Breast epithelium (tissue), 4 donors: ENCODE measurements around the gene AHNAK2. TPM values are rescaled to one million over a fixed set of nuclear protein-coding genes. Genes with fewer than 3 reads are reported as not detected.

Experiments
- DNase-seq, 2 donors: peaks; one replicate each; pipeline ENCODE4 v3.0.0-alpha.2; 2019; ENCODE audit warnings: low spot score in 2 of 2
- H3K27ac ChIP-seq, 2 donors: fragments of 200-600 bp; sonication (generic) in 1 of 2; one replicate each; pipeline ENCODE4 v1.5.1; 2016 to 2019; ENCODE audit warnings: mild to moderate bottlenecking in 1 of 2
- H3K27me3 ChIP-seq, 2 donors: fragments of 200-600 bp; sonication (generic) in 1 of 2; one replicate each; pipeline versions ENCODE4 v1.5.1 to v1.6.0; 2017 to 2019; ENCODE audit warnings: control low read depth in 1 of 2, mild to moderate bottlenecking in 1 of 2
- H3K36me3 ChIP-seq: fragments of 200-600 bp; one replicate; pipeline ENCODE4 v1.5.1; 2019
- H3K4me1 ChIP-seq, 2 donors: fragments of 200-600 bp; sonication (generic); one replicate each; pipeline ENCODE4 v1.5.1; 2016 to 2019; ENCODE audit warnings: control low read depth in 1 of 2
- H3K4me3 ChIP-seq, 3 donors: fragments of 200-600 bp; sonication (generic); 1 replicate in 2 of 3; 2 replicates in 1 of 3; pipeline ENCODE4 v1.5.1; 2016 to 2019; ENCODE audit warnings: mild to moderate bottlenecking in 3 of 3, moderate library complexity in 2 of 3
- H3K9me3 ChIP-seq, 2 donors: fragments of 200-600 bp; sonication (generic) in 1 of 2; one replicate each; pipeline ENCODE4 v1.5.1; 2016 to 2019; ENCODE audit warnings: control low read depth in 1 of 2
- POLR2A ChIP-seq: fragments of 450-650 bp; IDR thresholded peaks from one replicate; pipeline ENCODE4 v1.6.1; 2016; ENCODE audit warnings: antibody characterized with exemption, mild to moderate bottlenecking, moderate library complexity
- POLR2AphosphoS5 ChIP-seq, 3 donors: sonication (generic); formaldehyde crosslinking; IDR thresholded peaks; one replicate each; pipeline ENCODE4 v1.6.1; 2017; ENCODE audit warnings: antibody characterized with exemption in 3 of 3
- intact Hi-C: fragments of 100-400 bp; cut with DNase I; formaldehyde crosslinking; loops from one replicate; pipeline ENCODE4 v1.15.1; 2023; ENCODE audit warnings: low total_unique reads
- total RNA-seq, 3 donors: library from RNA; depleted of rRNA; stranded (reverse); fragments of >200 nt; gene quantifications; one replicate each; pipeline ENCODE4 v1.1.0, GENCODE V29; 2016
- TF ChIP-seq, protein P1 (sequence below), 3 donors: fragments of 450-650 bp; IDR thresholded peaks; one replicate each; pipeline ENCODE4 v1.5.1; 2016 to 2017; ENCODE audit warnings: antibody characterized with exemption in 3 of 3, mild to moderate bottlenecking in 3 of 3, moderate library complexity in 3 of 3

The AHNAK2 gene
- total RNA-seq, 3 donors from 2014 or later: 15.1 to 46.7 (median 19.3) TPM

GRCh38 chr14:104985675-104986486, 7.7 kb upstream of the AHNAK2 start, which contains the start of gene CLBA1:
Gene CLBA1 (plus strand): TSS chr14:104985788. CDS start chr14:104986432, 644 bp downstream.
- peak; percentile 86 to 88 for DNase-seq
- no peaks in the 10 kb centered on the region for H3K9me3 ChIP-seq
- intact Hi-C loops: no loop called here
- TF ChIP-seq, protein P1, sequence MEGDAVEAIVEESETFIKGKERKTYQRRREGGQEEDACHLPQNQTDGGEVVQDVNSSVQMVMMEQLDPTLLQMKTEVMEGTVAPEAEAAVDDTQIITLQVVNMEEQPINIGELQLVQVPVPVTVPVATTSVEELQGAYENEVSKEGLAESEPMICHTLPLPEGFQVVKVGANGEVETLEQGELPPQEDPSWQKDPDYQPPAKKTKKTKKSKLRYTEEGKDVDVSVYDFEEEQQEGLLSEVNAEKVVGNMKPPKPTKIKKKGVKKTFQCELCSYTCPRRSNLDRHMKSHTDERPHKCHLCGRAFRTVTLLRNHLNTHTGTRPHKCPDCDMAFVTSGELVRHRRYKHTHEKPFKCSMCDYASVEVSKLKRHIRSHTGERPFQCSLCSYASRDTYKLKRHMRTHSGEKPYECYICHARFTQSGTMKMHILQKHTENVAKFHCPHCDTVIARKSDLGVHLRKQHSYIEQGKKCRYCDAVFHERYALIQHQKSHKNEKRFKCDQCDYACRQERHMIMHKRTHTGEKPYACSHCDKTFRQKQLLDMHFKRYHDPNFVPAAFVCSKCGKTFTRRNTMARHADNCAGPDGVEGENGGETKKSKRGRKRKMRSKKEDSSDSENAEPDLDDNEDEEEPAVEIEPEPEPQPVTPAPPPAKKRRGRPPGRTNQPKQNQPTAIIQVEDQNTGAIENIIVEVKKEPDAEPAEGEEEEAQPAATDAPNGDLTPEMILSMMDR (IDR thresholded peaks at IDR 0.05): no peak
- TF ChIP-seq POLR2AphosphoS5 (IDR thresholded peaks at IDR 0.05) (peak in 2 of 3 donors; percentile 42 to 65), POLR2A (no peak)
- peak within 1 kb of the TSS; percentile 61 to 81 (median 73) for H3K4me3 ChIP-seq
- peaks cover 0 to 8% of the 10 kb centered on the region in 2 donors for H3K4me1 ChIP-seq
- peak within 1 kb of the TSS; percentile 81 to 84 for H3K27ac ChIP-seq
- H3K27me3 ChIP-seq: no peaks in the 10 kb centered on the region
- H3K36me3 ChIP-seq: no peaks in the 10 kb centered on the region

- Histone ChIP-seq H3K27me3 (no peaks in the 10 kb centered on the region), H3K9me3 (no peaks in the 10 kb centered on the region), H3K4me1 (peaks cover 0 to 8% of the 10 kb centered on the region in 2 donors), H3K4me3 (no peak overlapping the region), H3K36me3 (no peaks in the 10 kb centered on the region), H3K27ac (peak overlapping the region in 1 of 2 donors; percentile 25)
- intact Hi-C loops: no loop called here
- no peak for TF ChIP-seq POLR2A
- no peak for TF ChIP-seq POLR2AphosphoS5 (IDR thresholded peaks at IDR 0.05)
- TF ChIP-seq, protein P1 (IDR thresholded peaks at IDR 0.05): no peak
- no peak for DNase-seq
These were observed 6.1 kb upstream of the AHNAK2 start for GRCh38 chr14:104984056-104984894.

- H3K27me3 ChIP-seq: no peaks in the 10 kb centered on the region
- H3K36me3 ChIP-seq: no peaks in the 10 kb centered on the region
- no peak for DNase-seq
- intact Hi-C loops: no loop called here
- no peak overlapping the region for H3K27ac ChIP-seq
- H3K4me3 ChIP-seq: no peak overlapping the region
- H3K4me1 ChIP-seq: peaks cover 0 to 8% of the 10 kb centered on the region in 2 donors
- H3K9me3 ChIP-seq: no peaks in the 10 kb centered on the region
- TF ChIP-seq, protein P1 (IDR thresholded peaks at IDR 0.05): no peak
- no peak for TF ChIP-seq POLR2AphosphoS5 (IDR thresholded peaks at IDR 0.05)
- TF ChIP-seq POLR2A: no peak
These were observed 5.1 kb upstream of the AHNAK2 start for GRCh38 chr14:104983231-104983721.

DNA sequence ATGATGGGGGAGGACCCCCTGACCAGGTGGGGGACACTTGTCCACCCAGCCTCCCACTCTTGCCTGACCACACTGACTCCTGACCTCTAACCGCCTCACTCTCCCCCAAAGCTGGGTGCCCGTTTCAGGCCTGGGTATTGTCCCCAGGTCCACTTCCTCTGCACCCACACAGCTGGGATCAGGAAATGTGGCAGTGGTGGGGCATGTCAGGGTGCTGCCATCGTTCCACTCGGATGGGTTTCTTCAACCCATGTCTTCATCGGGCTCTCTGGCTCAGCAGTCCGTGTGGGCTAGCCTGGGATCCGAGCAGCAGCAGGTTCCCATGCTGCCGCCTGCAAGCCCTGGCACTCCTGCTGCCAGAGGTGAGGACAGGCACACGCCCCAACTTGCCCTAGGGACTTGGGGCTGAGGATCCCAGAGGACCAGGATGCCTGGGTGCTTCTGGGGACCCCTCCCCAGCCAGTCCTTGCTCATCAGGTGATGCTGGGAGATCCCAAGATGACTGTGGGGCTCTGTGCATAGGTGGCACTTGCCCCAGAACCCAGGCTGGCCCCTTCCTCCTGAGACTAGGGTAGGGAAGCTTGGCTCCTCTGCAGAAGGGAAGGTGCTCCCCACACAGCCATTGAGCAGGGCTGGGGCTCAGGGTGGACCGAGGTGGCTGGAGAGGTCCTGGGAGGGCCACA, 4.5 kb upstream of the AHNAK2 start:
- no peak for TF ChIP-seq POLR2A
- no peak for TF ChIP-seq POLR2AphosphoS5 (IDR thresholded peaks at IDR 0.05)
- TF ChIP-seq, protein P1 (IDR thresholded peaks at IDR 0.05): no peak
- peaks cover 0 to 9% of the 10 kb centered on the region in 2 donors for H3K4me1 ChIP-seq
- no peaks in the 10 kb centered on the region for H3K9me3 ChIP-seq
- DNase-seq: no peak
- H3K27ac ChIP-seq: no peak overlapping the region
- H3K27me3 ChIP-seq: no peaks in the 10 kb centered on the region
- no peak overlapping the region for H3K4me3 ChIP-seq
- intact Hi-C loops: no loop called here
- no peaks in the 10 kb centered on the region for H3K36me3 ChIP-seq
